Glutamatergic neuron (in vitro differentiated cells): Measurements from ENCODE around the gene GIPR. TPM values are rescaled to one million over a fixed set of nuclear protein-coding genes. Genes with fewer than 3 reads are reported as not detected.

Experiments used
- DNase-seq: peaks from one replicate; pipeline ENCODE4 v3.0.0; 2022
- H3K27ac Mint-ChIP-seq: one replicate; pipeline ENCODE4 v1.8.0; 2020; ENCODE audit warnings: mild to moderate bottlenecking, mixed read lengths, inconsistent platforms; ENCODE audit not compliant: unreplicated experiment
- H3K27me3 Mint-ChIP-seq: one replicate; pipeline ENCODE4 v1.8.0; 2020; ENCODE audit warnings: mild to moderate bottlenecking, moderate library complexity, mixed read lengths, inconsistent platforms; ENCODE audit not compliant: unreplicated experiment
- H3K36me3 Mint-ChIP-seq: one replicate; pipeline ENCODE4 v1.8.0; 2020; ENCODE audit warnings: mild to moderate bottlenecking, mixed read lengths, inconsistent platforms; ENCODE audit not compliant: unreplicated experiment
- H3K4me1 Mint-ChIP-seq: one replicate; pipeline ENCODE4 v1.8.0; 2020; ENCODE audit warnings: mild to moderate bottlenecking, low read depth, mixed read lengths, inconsistent platforms; ENCODE audit not compliant: unreplicated experiment
- H3K4me3 Mint-ChIP-seq: one replicate; pipeline ENCODE4 v1.8.0; 2020; ENCODE audit warnings: mild to moderate bottlenecking, mixed read lengths, inconsistent platforms; ENCODE audit not compliant: unreplicated experiment
- H3K9me3 Mint-ChIP-seq: one replicate; pipeline ENCODE4 v1.8.0; 2020; ENCODE audit warnings: mild to moderate bottlenecking, moderate library complexity, mixed read lengths, inconsistent platforms; ENCODE audit not compliant: unreplicated experiment
- total RNA-seq: library from RNA; stranded (reverse); fragmentation: NEBNext Ultra II Directional; extraction: Animal tissue kit (Norgen Biotek cat#: 25700); gene quantifications from one replicate; pipeline ENCODE4 v1.2.1, GENCODE V29; 2021; ENCODE audit not compliant: unreplicated experiment
- TF ChIP-seq, protein P1 (sequence below): fragments of 200-600 bp; sonication (generic); IDR thresholded peaks from one replicate; pipeline ENCODE4 v1.5.0; 2021; ENCODE audit not compliant: partially characterized antibody, unreplicated experiment

Gene GIPR
- total RNA-seq, 1 donor from 2014 or later: 36.4 TPM

DNA sequence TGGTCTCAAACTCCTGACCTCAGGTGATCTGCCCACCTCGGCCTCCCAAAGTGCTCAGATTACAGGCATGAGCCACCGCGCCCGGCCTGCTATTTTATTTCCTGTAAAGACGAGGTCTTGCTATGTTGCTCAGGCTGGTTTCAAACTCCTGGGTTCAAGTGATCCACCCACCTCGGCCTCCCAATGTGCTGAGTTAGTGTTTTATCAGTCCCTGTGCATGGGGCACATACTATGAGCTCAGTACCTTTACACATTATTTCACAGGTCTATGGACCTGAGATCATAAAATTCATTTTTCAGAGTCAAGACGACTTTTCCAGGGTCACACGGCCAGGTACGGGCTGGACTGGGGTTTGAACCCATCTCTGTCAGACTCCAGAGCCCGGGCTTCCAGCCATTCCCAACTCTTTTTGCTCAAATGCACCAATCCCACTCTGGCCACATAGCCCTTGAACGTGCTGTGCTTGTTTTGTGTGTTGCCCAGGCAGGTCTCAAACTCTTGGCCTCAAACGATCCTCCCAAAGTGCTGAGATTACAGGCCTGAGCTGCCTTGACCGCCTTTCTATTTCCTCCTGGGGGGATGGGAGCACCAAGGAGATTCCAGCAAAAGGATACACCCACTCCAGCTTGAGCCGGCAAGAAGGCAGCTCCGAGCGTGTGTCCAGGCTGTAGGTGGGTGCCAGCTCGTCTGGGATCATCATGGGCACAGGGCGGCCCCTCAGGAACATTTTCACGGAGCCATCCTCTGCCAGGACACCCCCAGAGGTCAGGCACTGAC is 29.9 kb upstream of the GIPR start:
- Mint-ChIP-seq H3K27ac (no peak overlapping the region), H3K4me1 (peaks cover 13% of the 10 kb centered on the region), H3K9me3 (peaks cover 5% of the 10 kb centered on the region), H3K4me3 (peak overlapping the region; percentile 88), H3K27me3 (peaks cover 6% of the 10 kb centered on the region), H3K36me3 (peaks cover 8% of the 10 kb centered on the region)
- DNase-seq: no peak
- TF ChIP-seq, protein P1, sequence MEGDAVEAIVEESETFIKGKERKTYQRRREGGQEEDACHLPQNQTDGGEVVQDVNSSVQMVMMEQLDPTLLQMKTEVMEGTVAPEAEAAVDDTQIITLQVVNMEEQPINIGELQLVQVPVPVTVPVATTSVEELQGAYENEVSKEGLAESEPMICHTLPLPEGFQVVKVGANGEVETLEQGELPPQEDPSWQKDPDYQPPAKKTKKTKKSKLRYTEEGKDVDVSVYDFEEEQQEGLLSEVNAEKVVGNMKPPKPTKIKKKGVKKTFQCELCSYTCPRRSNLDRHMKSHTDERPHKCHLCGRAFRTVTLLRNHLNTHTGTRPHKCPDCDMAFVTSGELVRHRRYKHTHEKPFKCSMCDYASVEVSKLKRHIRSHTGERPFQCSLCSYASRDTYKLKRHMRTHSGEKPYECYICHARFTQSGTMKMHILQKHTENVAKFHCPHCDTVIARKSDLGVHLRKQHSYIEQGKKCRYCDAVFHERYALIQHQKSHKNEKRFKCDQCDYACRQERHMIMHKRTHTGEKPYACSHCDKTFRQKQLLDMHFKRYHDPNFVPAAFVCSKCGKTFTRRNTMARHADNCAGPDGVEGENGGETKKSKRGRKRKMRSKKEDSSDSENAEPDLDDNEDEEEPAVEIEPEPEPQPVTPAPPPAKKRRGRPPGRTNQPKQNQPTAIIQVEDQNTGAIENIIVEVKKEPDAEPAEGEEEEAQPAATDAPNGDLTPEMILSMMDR: no peak

DNA sequence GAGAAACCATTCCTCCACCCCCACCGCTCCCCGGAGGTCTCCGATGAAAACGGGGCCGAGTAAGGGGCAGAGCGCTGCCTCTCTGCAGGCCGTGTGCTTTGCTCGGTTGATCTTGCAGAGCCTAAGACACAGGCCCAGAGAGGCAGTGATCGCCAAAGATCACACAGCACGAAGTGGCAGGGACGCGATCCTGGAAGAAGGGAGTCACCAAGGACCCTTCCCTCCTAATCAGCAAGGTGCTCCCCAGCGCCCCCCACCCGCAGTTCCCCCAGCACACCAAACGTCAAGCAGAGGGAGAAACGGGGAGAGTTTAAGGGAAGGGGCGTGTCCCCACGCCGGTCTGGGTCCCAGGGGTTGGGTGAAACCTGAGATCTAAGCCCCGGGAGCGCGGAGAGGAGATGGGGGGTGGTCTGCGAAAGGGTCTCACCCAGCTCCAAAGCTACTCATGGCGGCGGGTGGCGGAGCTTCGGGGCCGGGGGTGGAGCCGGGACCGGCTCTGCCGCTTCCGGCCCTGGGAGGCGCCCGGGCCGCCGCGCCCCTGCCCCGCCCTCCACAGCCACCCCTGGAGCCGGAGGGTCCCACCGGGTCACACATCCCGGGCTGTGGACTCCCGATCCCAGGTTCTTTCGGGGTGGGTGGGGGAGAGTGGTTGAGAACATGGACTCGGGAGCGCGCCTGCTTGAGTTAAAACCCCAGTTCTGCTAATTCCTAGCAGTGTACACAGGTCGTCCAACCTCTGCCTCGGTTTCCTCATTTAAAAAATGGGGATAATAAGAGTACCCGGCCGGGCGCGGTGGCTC is 28.9 kb upstream of the GIPR start, which contains the start of gene EML2:
TSS of gene EML2 (minus strand) at position 468 of the 800 bp plus-strand sequence. CDS start at position 447, 21 bp downstream.
- peak; percentile 60 for DNase-seq
- Mint-ChIP-seq H3K4me1 (peaks cover 16% of the 10 kb centered on the region), H3K9me3 (peaks cover 5% of the 10 kb centered on the region), H3K4me3 (peak within 1 kb of the TSS; percentile 88), H3K36me3 (peaks cover 8% of the 10 kb centered on the region), H3K27ac (no peak within 1 kb of the TSS), H3K27me3 (peaks cover 6% of the 10 kb centered on the region)
- TF ChIP-seq, protein P1: no peak

- Mint-ChIP-seq H3K9me3 (peaks cover 5% of the 10 kb centered on the region), H3K36me3 (peaks cover 8% of the 10 kb centered on the region), H3K4me1 (peaks cover 16% of the 10 kb centered on the region), H3K27me3 (peaks cover 7% of the 10 kb centered on the region), H3K4me3 (peak overlapping the region; percentile 86), H3K27ac (no peak overlapping the region)
- TF ChIP-seq, protein P1: no peak
- no peak for DNase-seq
Measured at GRCh38 chr19:45640849-45641273, 27.2 kb upstream of the GIPR start.

DNA sequence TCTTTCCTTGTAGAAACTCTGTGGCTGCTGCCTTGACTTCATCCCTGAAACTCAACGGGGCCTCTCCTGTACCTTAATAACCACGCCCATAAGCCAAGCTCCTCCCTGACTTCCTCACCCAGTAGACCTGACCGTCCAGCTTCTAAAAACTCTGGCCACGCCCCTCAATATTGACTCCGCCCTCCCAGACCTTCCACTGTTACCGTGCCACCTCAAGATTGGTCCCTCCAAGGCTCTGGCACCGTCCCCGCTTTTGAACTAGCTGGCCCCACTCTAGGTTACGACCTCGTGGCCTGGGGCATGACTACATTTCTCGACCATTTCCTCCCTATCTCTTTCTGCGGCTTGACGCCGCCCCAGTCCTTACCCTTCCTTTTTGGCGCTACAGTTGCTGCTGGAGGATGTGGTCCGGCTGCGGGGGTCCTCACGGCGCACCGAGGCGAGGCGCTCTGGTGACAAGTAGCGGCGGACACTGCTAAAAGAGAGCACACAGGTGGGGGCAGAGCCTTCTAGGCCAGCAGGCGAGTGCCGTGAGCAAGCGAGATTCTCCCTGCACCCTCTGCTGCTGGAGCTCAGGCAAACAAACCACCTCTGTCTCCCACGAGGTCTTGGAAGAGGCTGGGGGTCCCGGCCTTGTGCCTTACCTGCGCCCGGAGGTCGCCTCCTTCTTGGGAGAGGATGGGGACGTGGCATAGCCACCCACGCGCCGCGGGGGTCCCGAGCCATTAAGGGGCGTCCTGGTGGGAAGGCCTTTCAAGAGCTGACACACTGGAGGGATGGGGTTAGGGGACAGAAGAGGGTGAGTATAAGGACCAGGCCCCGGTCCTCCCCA is 26.5 kb upstream of the GIPR start:
- H3K27ac Mint-ChIP-seq: peak overlapping the region; percentile 10
- peaks cover 8% of the 10 kb centered on the region for H3K36me3 Mint-ChIP-seq
- peak overlapping the region; percentile 86 for H3K4me3 Mint-ChIP-seq
- TF ChIP-seq, protein P1: no peak
- peak; percentile 58 for DNase-seq
- H3K9me3 Mint-ChIP-seq: peaks cover 7% of the 10 kb centered on the region
- peaks cover 16% of the 10 kb centered on the region for H3K4me1 Mint-ChIP-seq
- H3K27me3 Mint-ChIP-seq: peaks cover 7% of the 10 kb centered on the region
